Lower leg skin (tissue), 4 donors: Measurements from ENCODE around the gene SMIM41. TPM values are rescaled to one million over a fixed set of nuclear protein-coding genes. Genes with fewer than 3 reads are reported as not detected.

Experiments
- DNase-seq, 2 donors: peaks; one replicate each; pipeline ENCODE4 v3.0.0-alpha.2; 2019; ENCODE audit warnings: low spot score in 2 of 2
- H3K4me3 ChIP-seq: fragments of 200-600 bp; sonication (generic); 2 replicates; pipeline ENCODE4 v1.5.1; 2017; ENCODE audit warnings: mild to moderate bottlenecking, low read depth; ENCODE audit not compliant: poor library complexity, severe bottlenecking
- POLR2A ChIP-seq, 2 donors: fragments of 450-650 bp; IDR thresholded peaks; one replicate each; pipeline ENCODE4 v1.6.1; 2016 to 2017; ENCODE audit warnings: antibody characterized with exemption in 2 of 2, mild to moderate bottlenecking in 1 of 2, moderate library complexity in 1 of 2
- WGBS, 2 donors: methylation state at CpG; one replicate each; pipeline ENCODE4 v1.1.5; 2018; 5-methylcytosine and 5-hydroxymethylcytosine counted together
- intact Hi-C: fragments of 100-400 bp; cut with DNase I; formaldehyde crosslinking; loops from one replicate; pipeline ENCODE4 v1.15.0; 2023; ENCODE audit warnings: low total_unique reads
- total RNA-seq, 4 donors: library from RNA; depleted of rRNA; stranded (reverse); fragments of >200 nt; gene quantifications; one replicate each; pipeline ENCODE4 v1.1.0, GENCODE V29; 2016
- TF ChIP-seq, protein P1 (sequence below), 3 donors: fragments of 450-650 bp; IDR thresholded peaks; one replicate each; pipeline ENCODE4 v1.5.1; 2016; ENCODE audit warnings: antibody characterized with exemption in 3 of 3, mild to moderate bottlenecking in 3 of 3, moderate library complexity in 2 of 3

The SMIM41 gene
- total RNA-seq, 4 donors from 2014 or later = 0.71 TPM; not detected in 3

DNA sequence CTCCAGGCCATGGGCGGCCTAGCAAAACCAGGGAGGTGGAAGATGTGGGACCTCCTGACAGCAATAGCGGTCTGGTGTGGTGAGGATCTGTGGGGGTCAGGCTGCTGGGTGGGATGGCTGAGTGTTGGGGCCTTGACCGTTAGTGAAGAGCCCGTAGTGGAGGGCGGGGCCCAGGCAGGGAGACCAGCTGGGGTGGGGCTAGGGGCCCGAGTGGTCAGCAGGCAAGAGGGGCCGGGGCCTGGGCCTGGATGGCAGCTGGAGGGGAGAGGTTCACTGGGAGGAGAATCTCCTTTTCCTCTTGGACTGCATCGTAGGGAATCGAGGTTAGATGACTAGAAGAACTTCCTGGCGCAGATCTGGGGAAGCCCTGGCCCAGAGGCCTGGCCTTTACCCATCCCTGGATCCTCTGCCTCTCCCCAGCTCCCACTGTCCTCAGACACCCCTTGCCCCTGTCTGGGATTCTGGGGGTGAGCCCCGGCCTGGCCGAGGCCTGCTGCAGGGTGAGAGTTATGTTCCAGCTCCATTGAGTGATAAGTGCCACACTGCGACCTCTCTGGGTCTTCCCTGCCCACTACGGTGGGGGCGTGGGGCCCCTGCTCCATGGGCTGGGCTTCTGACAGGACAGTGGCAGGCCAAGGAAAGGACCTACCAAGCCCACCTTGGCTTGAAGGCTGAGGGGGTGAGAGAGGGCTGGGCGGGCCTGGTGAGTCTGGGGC lies 65.2 kb downstream of the SMIM41 start:
- TF ChIP-seq, protein P1, sequence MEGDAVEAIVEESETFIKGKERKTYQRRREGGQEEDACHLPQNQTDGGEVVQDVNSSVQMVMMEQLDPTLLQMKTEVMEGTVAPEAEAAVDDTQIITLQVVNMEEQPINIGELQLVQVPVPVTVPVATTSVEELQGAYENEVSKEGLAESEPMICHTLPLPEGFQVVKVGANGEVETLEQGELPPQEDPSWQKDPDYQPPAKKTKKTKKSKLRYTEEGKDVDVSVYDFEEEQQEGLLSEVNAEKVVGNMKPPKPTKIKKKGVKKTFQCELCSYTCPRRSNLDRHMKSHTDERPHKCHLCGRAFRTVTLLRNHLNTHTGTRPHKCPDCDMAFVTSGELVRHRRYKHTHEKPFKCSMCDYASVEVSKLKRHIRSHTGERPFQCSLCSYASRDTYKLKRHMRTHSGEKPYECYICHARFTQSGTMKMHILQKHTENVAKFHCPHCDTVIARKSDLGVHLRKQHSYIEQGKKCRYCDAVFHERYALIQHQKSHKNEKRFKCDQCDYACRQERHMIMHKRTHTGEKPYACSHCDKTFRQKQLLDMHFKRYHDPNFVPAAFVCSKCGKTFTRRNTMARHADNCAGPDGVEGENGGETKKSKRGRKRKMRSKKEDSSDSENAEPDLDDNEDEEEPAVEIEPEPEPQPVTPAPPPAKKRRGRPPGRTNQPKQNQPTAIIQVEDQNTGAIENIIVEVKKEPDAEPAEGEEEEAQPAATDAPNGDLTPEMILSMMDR (IDR thresholded peaks at IDR 0.05) = no peak
- no peak for TF ChIP-seq POLR2A (IDR thresholded peaks at IDR 0.05)
- intact Hi-C loops = no loop called here
- WGBS, 2 donors = 66 to 67% methylated on average over 15 to 16 of the region's 16 CpGs
- DNase-seq = no peak
- no peak overlapping the region for H3K4me3 ChIP-seq

DNA sequence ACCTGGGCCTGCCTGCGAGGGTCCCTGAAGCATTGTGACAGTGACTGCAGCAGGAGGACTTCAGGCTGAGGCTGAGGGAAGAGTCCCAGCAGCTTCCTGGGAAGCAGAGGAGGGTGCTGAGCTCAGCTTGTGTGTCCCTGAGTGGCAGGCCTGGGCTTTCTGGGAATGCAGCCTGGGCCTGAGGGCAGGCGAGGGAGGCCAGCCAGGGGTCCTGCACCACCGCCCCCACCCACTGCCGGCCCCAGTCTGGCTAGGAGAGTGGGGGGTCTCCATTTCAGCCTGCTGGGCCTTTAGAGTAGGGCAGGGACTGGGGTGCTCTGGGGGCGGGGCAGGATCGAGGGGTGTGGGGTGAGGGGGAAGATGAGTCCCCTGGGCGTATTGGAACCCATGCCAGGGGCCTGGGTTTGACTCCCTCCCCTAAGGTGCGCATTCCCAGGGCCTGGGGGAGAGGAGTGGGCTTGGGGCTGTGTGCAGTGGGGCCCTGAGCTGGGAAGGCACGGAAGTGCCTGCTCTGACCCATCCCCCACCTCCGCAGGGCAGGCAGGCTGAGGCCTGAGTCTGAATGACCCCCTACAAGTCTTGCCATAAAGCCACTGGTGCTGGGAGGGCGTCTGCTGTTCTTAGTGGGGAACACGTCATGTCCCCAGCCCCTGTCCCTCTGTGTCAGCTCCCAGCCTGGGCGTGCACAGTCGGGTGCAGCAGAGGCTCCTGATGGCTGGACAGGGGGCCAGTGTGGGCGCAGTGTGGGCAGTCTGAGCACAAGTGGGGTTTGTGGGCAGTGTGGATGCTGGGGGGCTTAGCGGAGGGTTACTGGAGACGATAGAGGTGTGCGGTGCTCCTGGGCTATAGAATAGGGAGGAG lies 66.0 kb downstream of the SMIM41 start:
- intact Hi-C loops = no loop called here
- H3K4me3 ChIP-seq = no peak overlapping the region
- TF ChIP-seq POLR2A (IDR thresholded peaks at IDR 0.05) = no peak
- TF ChIP-seq, protein P1 (IDR thresholded peaks at IDR 0.05) = no peak
- 68 to 75% methylated on average over 14 of the region's 18 CpGs for WGBS, 2 donors
- DNase-seq = no peak

DNA sequence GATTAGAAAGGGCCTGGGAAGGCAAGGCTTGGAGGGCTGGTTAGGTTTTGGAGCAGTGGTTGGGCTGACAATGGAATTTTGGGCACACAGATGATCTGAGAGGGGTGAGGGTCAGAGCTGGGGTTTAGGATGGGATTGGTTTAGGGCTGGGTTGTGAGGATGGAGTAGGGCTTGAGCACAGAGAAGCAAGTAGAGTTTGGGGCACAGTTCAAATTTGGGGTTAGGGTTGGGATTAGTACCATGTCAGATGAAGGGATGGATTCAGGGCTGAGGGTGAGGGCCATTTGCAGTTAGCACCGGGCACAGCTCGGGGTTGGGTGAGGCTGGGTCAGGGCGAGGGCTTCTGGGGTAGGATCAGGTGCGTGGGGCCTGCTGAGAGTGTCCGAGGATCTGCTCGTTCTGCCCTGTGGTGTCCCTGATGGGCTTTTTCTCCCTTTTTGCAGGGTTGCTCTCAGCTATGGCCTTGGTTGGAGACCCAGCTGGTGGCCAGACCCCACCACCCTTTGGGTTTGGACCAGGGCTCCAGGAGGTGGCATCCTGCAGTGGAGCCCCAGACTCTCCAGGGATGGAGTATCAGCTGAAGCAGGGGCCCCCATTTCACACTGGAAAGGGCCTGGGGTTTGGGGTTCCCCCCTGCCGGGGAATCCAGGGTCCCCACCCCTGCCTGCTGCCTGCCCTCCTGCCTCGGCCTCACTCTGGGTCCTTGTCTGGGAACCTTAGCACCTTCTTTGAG lies 66.8 kb downstream of the SMIM41 start:
- intact Hi-C loops = no loop called here
- TF ChIP-seq, protein P1 (IDR thresholded peaks at IDR 0.05) = no peak
- no peak for TF ChIP-seq POLR2A (IDR thresholded peaks at IDR 0.05)
- no peak for DNase-seq
- 69 to 72% methylated on average over 7 to 8 of the region's 8 CpGs for WGBS, 2 donors
- H3K4me3 ChIP-seq = no peak overlapping the region

DNA sequence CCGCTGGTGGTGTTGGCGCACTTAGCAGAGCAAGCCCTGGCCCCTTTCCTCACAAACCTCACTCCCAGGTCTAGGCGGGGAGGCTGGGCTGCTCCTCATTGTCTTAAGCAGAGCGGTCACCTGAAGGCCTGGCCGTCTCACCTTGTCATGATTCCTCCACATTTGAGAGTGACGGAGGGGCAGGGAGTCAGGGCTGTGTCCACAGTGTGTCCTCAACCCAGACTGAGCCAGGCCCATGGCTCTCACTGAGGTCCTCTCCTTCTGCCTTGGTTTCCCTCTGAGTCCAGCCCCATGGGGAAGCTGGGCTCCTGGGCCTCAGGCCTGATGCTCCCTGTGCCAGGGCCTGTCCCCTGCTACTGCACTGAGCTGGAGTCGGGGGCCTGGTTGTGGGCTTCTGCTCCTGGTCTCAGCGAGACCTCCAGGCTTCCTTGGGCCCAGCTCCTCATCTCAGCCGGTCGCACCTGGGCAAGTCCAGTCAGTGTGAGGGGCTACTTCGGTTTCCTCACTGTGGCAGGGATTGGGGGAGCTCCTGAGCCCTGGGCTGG lies 67.4 kb downstream of the SMIM41 start:
- 45 to 46% methylated on average over 7 to 11 of the region's 11 CpGs for WGBS, 2 donors
- H3K4me3 ChIP-seq = no peak overlapping the region
- peak in 1 of 2 donors; percentile 89 for DNase-seq

GRCh38 chr12:52147367-52147963 lies 68.0 kb downstream of the SMIM41 start:
- no peak overlapping the region for H3K4me3 ChIP-seq
- whole genome bisulfite sequencing, 2 donors = 16 to 38% methylated on average over 5 to 15 of the region's 17 CpGs
- intact Hi-C loops = no loop called here
- TF ChIP-seq, protein P1 (IDR thresholded peaks at IDR 0.05) = no peak
- TF ChIP-seq POLR2A (IDR thresholded peaks at IDR 0.05) = no peak
- DNase-seq = peak; percentile 93 to 99

More for the DNA sequence above, 67.4 kb downstream of the SMIM41 start:
- intact Hi-C loops = no loop called here
- TF ChIP-seq, protein P1 (IDR thresholded peaks at IDR 0.05) = no peak
- TF ChIP-seq POLR2A (IDR thresholded peaks at IDR 0.05) = no peak
